Stomach (tissue), 9 donors: Measurements from ENCODE around the gene PTPRC. TPM values are rescaled to one million over a fixed set of nuclear protein-coding genes. Genes with fewer than 3 reads are reported as not detected.

Experiments used
- DNase-seq, 2 donors: peaks; one replicate each; pipeline versions ENCODE4 v3.0.0 to v3.0.0-alpha.2; 2013 to 2019
- H3K27ac ChIP-seq, 5 donors: fragments of 200-600 bp in 4 of 5; sonication (generic) in 4 of 5; one replicate each; pipeline ENCODE4 v1.5.1; 2013 to 2019; ENCODE audit warnings: mild to moderate bottlenecking in 1 of 5, moderate library complexity in 1 of 5
- H3K27me3 ChIP-seq, 3 donors: fragments of 200-600 bp; sonication (generic); one replicate each; pipeline ENCODE4 v1.5.1; 2017 to 2019; ENCODE audit warnings: mixed run types in 1 of 3
- H3K36me3 ChIP-seq, 4 donors: fragments of 200-600 bp; sonication (generic); 1 replicate in 3 of 4; 2 replicates in 1 of 4; pipeline ENCODE4 v1.5.1; 2016 to 2019
- H3K4me1 ChIP-seq, 4 donors: fragments of 200-600 bp; sonication (generic); one replicate each; pipeline ENCODE4 v1.5.1; 2016 to 2019
- H3K4me3 ChIP-seq, 4 donors: fragments of 200-600 bp; sonication (generic) in 3 of 4; one replicate each; pipeline ENCODE4 v1.5.1; 2016 to 2019; ENCODE audit warnings: mild to moderate bottlenecking in 1 of 4
- H3K9me3 ChIP-seq, 4 donors: fragments of 200-600 bp; sonication (generic); one replicate each; pipeline ENCODE4 v1.5.1; 2016 to 2019
- EP300 ChIP-seq: sonication (generic); formaldehyde crosslinking; IDR thresholded peaks from one replicate; pipeline ENCODE4 v1.6.1; 2017; ENCODE audit warnings: antibody characterized with exemption
- POLR2A ChIP-seq, 4 donors: fragments of 450-650 bp; IDR thresholded peaks; one replicate each; pipeline ENCODE4 v1.6.1; 2016; ENCODE audit warnings: antibody characterized with exemption in 4 of 4, control low read depth in 2 of 4, mild to moderate bottlenecking in 1 of 4, moderate library complexity in 1 of 4
- POLR2AphosphoS5 ChIP-seq, 3 donors: sonication (generic); formaldehyde crosslinking; IDR thresholded peaks; one replicate each; pipeline ENCODE4 v1.6.1; 2016; ENCODE audit warnings: antibody characterized with exemption in 3 of 3
- WGBS, 5 donors: extraction: QIAGEN DNeasy Blood & Tissue Kit in 3 of 5; methylation state at CpG; one replicate each; pipeline versions ENCODE4 v1.1.5 to v1.1.7; 2013 to 2018; 5-methylcytosine and 5-hydroxymethylcytosine counted together
- intact Hi-C: fragments of 100-400 bp; cut with DNase I; formaldehyde crosslinking; loops from one replicate; pipeline ENCODE4 v1.15.1; 2023; ENCODE audit warnings: low total_unique reads
- polyA plus RNA-seq, 3 donors: library from polyadenylated mRNA; stranded (reverse); fragments of 200-250 nt; gene quantifications; one replicate each; pipeline ENCODE4 v1.2.3, GENCODE V29; 2013
- total RNA-seq, 5 donors: library from RNA; depleted of rRNA; stranded (reverse); fragments of >200 nt; gene quantifications; one replicate each; pipeline versions ENCODE4 v1.1.0 to v1.2.3, GENCODE V29; 2014 to 2016
- TF ChIP-seq, protein P1 (sequence below), 7 experiments: fragments of 450-650 bp in 4 of 7; fragments of 200-600 bp in 3 of 7; sonication (generic) in 3 of 7; IDR thresholded peaks; one replicate each; pipeline ENCODE4 v1.5.1; 2016 to 2019; ENCODE audit warnings: antibody characterized with exemption in 7 of 7, control low read depth in 2 of 7, mild to moderate bottlenecking in 1 of 7
- donor health status: healthy with polysubstance abuse.
- donor health status: Bipolar disorder and iron deficiency.
- donor health status: healthy.

PTPRC gene
- total and polyA plus RNA-seq, 8 donors = 0.58 to 50.9 (median 15.2) TPM

DNA sequence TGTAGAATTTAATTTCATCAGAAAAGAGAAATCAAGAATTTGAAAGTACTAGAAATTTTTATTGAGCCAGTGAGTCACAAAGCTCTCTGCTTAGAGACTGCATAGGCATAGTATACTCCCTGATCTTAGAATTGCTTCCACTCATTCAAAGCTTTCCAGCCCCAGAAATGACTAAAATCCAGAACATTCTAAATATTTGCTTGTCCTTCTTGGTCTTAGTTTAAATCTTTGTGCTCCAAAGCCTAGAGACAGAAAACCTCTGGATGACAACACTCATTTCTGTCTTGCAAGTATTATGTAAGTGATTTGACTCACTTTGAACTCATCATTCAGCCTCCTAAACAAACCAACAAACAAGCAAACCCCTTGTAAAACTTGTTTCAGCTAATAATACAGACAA is 74.2 kb downstream of the PTPRC start:
- Histone ChIP-seq H3K36me3 (peaks cover 0 to 3% (median 0%) of the 10 kb centered on the region in 4 donors), H3K27ac (no peak overlapping the region), H3K9me3 (no peaks in the 10 kb centered on the region), H3K4me3 (no peak overlapping the region), H3K27me3 (no peaks in the 10 kb centered on the region), H3K4me1 (no peaks in the 10 kb centered on the region)
- TF ChIP-seq, protein P1, sequence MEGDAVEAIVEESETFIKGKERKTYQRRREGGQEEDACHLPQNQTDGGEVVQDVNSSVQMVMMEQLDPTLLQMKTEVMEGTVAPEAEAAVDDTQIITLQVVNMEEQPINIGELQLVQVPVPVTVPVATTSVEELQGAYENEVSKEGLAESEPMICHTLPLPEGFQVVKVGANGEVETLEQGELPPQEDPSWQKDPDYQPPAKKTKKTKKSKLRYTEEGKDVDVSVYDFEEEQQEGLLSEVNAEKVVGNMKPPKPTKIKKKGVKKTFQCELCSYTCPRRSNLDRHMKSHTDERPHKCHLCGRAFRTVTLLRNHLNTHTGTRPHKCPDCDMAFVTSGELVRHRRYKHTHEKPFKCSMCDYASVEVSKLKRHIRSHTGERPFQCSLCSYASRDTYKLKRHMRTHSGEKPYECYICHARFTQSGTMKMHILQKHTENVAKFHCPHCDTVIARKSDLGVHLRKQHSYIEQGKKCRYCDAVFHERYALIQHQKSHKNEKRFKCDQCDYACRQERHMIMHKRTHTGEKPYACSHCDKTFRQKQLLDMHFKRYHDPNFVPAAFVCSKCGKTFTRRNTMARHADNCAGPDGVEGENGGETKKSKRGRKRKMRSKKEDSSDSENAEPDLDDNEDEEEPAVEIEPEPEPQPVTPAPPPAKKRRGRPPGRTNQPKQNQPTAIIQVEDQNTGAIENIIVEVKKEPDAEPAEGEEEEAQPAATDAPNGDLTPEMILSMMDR (IDR thresholded peaks at IDR 0.05) = no peak
- TF ChIP-seq EP300 = no peak
- TF ChIP-seq POLR2AphosphoS5 (IDR thresholded peaks at IDR 0.05) = no peak
- no peak for TF ChIP-seq POLR2A (IDR thresholded peaks at IDR 0.05)
- intact Hi-C loops = no loop called here
- no peak for DNase-seq

DNA sequence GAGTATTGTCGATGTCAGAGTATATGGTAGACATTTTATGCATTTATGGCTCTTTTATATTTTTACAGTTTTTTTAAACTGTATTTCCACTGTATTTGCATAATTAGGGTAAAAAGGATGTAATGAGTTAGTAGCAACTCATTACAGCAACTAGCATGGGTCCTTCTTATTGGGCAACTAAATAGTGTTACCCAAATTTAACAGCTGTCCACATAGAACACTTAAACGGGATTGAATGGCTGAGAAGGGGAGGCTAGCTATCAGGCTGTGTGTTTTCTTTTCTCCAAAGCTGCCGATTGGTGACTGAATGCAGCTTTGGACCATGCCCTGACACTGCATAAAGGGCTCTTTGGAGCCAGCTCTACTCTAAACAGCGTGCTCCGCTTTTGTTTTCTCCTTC is 75.4 kb downstream of the PTPRC start:
- no peaks in the 10 kb centered on the region for H3K27me3 ChIP-seq
- intact Hi-C loops = no loop called here
- H3K27ac ChIP-seq = no peak overlapping the region
- no peak overlapping the region for H3K4me3 ChIP-seq
- 61 to 73% (median 69%) methylated on average over 5 of the region's 5 CpGs for WGBS, 5 donors
- peaks cover 0 to 3% (median 0%) of the 10 kb centered on the region in 4 donors for H3K36me3 ChIP-seq
- H3K4me1 ChIP-seq = no peaks in the 10 kb centered on the region
- TF ChIP-seq POLR2A (IDR thresholded peaks at IDR 0.05) (no peak), POLR2AphosphoS5 (IDR thresholded peaks at IDR 0.05) (no peak), EP300 (no peak)
- TF ChIP-seq, protein P1 (IDR thresholded peaks at IDR 0.05) = no peak
- no peaks in the 10 kb centered on the region for H3K9me3 ChIP-seq
- DNase-seq = no peak

DNA sequence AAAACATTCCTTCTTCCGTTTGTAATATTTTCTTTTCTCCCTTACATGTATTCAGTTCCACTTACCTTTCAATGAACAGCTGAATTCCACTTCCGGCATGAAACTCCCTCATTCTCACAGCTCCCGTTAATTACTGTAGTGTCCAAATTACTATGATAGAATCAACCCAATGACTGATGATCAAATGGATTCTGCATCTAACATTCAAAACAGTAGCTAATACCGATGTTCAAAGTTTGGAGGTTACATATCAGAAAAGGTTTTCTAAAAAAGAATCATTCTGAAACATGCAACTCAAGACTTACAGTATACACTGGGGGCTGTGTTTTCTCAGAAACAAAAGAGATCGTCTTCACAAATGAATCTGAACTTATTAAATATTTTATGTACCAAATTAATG is 77.2 kb downstream of the PTPRC start:
- no peak for DNase-seq
- no peaks in the 10 kb centered on the region for H3K4me1 ChIP-seq
- H3K27me3 ChIP-seq = no peaks in the 10 kb centered on the region
- WGBS, 5 donors = 82 to 87% (median 86%) methylated on average over 5 of the region's 5 CpGs
- intact Hi-C loops = no loop called here
- no peak overlapping the region for H3K4me3 ChIP-seq
- H3K36me3 ChIP-seq = peaks cover 0 to 3% (median 2%) of the 10 kb centered on the region in 4 donors
- H3K27ac ChIP-seq = no peak overlapping the region
- no peaks in the 10 kb centered on the region for H3K9me3 ChIP-seq
- no peak for TF ChIP-seq EP300
- TF ChIP-seq, protein P1 (IDR thresholded peaks at IDR 0.05) = no peak
- no peak for TF ChIP-seq POLR2A (IDR thresholded peaks at IDR 0.05)
- no peak for TF ChIP-seq POLR2AphosphoS5 (IDR thresholded peaks at IDR 0.05)

DNA sequence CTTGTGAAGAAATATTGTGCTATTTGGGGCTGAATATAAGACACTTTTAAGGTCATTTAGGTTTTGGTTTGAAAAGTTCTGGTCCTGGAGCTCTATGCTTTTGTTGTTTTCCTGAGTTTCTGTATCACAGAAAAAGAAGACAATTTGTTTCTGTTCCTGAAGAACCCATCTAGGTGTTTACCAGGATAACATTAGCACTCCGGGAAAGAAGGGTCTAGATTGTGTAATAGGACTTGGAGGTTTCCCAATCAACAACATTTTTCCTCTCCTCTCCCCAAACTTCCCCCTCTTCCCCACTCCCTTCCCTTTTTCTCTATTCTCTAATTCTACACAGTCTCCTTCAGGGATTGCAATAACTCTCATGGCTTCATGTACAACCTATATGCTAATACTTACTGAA is 78.7 kb downstream of the PTPRC start:
- no peaks in the 10 kb centered on the region for H3K27me3 ChIP-seq
- DNase-seq = no peak
- no peaks in the 10 kb centered on the region for H3K9me3 ChIP-seq
- no peak overlapping the region for H3K4me3 ChIP-seq
- WGBS, 5 donors = 47 to 88% (median 65%) methylated on average over 1 of the region's 1 CpG
- TF ChIP-seq POLR2AphosphoS5 (IDR thresholded peaks at IDR 0.05) = no peak
- TF ChIP-seq POLR2A (IDR thresholded peaks at IDR 0.05) = no peak
- TF ChIP-seq, protein P1 (IDR thresholded peaks at IDR 0.05) = no peak
- no peak for TF ChIP-seq EP300
- peaks cover 0 to 3% (median 2%) of the 10 kb centered on the region in 4 donors for H3K36me3 ChIP-seq
- H3K4me1 ChIP-seq = no peaks in the 10 kb centered on the region
- intact Hi-C loops = no loop called here
- H3K27ac ChIP-seq = no peak overlapping the region
